Body of pancreas (tissue), 4 donors: ENCODE results near the gene E2F7. TPM values are rescaled to one million over a fixed set of nuclear protein-coding genes. Genes with fewer than 3 reads are reported as not detected.

Source experiments
- ATAC-seq: fragments of 150-250 bp; one replicate; pipeline ENCODE4 v1.9.1; 2016
- DNase-seq, 4 donors: peaks; one replicate each; pipeline ENCODE4 v3.0.0-alpha.2; 2019
- H3K27ac ChIP-seq, 4 donors: fragments of 200-600 bp; sonication (generic); 1 replicate in 3 of 4; 2 replicates in 1 of 4; pipeline versions ENCODE4 v1.5.1 to v1.6.1; 2016 to 2019; ENCODE audit warnings: mild to moderate bottlenecking in 1 of 4, mixed read lengths in 1 of 4, moderate library complexity in 1 of 4
- H3K27me3 ChIP-seq, 2 donors: fragments of 200-600 bp; sonication (generic); one replicate each; pipeline ENCODE4 v1.6.0; 2016; ENCODE audit warnings: mild to moderate bottlenecking in 1 of 2
- H3K36me3 ChIP-seq, 2 donors: fragments of 200-600 bp; sonication (generic); replicated peaks in 1 of 2; 2 replicates each; pipeline ENCODE4 v1.5.1; 2016; ENCODE audit warnings: low read depth in 2 of 2; ENCODE audit not compliant: insufficient read depth in 1 of 2
- H3K4me1 ChIP-seq: fragments of 200-600 bp; sonication (generic); one replicate; pipeline ENCODE4 v1.6.0; 2016
- H3K4me3 ChIP-seq, 2 donors: fragments of 200-600 bp; sonication (generic); 1 replicate in 1 of 2; 2 replicates in 1 of 2; pipeline ENCODE4 v1.5.1; 2016 to 2019
- H3K9me3 ChIP-seq, 3 donors: fragments of 200-600 bp; sonication (generic); 1 replicate in 2 of 3; 2 replicates in 1 of 3; pipeline ENCODE4 v1.5.1; 2016
- POLR2A ChIP-seq, 3 donors: fragments of 450-650 bp; IDR thresholded peaks; one replicate each; pipeline ENCODE4 v1.6.1; 2016; ENCODE audit warnings: antibody characterized with exemption in 3 of 3, mild to moderate bottlenecking in 2 of 3
- WGBS, 2 donors: methylation state at CpG; one replicate each; pipeline ENCODE4 v1.1.5; 2017; 5-methylcytosine and 5-hydroxymethylcytosine counted together
- intact Hi-C: fragments of 100-400 bp; cut with DNase I; formaldehyde crosslinking; loops from one replicate; pipeline ENCODE4 v1.15.1; 2023
- total RNA-seq, 2 donors: library from RNA; depleted of rRNA; stranded (reverse); fragments of >200 nt; gene quantifications; one replicate each; pipeline ENCODE4 v1.1.0, GENCODE V29; 2016
- TF ChIP-seq, protein P1 (sequence below), 7 experiments: fragments of 450-650 bp in 4 of 7; fragments of 200-600 bp in 3 of 7; sonication (generic) in 3 of 7; IDR thresholded peaks; one replicate each; pipeline ENCODE4 v1.5.1; 2016 to 2019; ENCODE audit warnings: antibody characterized with exemption in 7 of 7

E2F7 gene
- total RNA-seq, 2 donors from 2014 or later: not detected

DNA sequence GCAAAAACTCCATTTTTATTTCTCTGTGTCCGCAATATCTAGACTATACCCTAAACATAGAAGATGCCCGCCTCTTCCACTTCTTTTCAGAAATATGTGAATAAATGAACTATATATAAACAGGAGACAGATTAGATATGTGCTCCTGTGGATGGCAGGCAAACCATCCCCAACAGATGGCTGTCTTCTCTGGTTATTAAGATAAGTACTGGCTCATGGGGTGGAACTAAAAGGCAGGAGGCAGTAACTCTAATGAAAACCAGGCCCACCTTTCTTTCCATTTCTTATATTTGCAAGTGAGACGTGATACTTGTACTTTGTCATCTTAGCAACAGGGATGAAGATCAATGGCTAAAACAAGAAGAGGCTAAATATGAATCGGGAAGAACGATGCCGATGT is 20.2 kb downstream of the E2F7 start:
- no peaks in the 10 kb centered on the region for H3K4me1 ChIP-seq
- ATAC-seq: no peak
- intact Hi-C loops: loop anchor here (10.0 kb wide), 1 partner anchor 630 kb away; no protein-coding TSS in a partner anchor
- H3K27me3 ChIP-seq: no peaks in the 10 kb centered on the region
- no peak overlapping the region for H3K4me3 ChIP-seq
- no peak for DNase-seq
- TF ChIP-seq POLR2A (IDR thresholded peaks at IDR 0.05): no peak
- TF ChIP-seq, protein P1, sequence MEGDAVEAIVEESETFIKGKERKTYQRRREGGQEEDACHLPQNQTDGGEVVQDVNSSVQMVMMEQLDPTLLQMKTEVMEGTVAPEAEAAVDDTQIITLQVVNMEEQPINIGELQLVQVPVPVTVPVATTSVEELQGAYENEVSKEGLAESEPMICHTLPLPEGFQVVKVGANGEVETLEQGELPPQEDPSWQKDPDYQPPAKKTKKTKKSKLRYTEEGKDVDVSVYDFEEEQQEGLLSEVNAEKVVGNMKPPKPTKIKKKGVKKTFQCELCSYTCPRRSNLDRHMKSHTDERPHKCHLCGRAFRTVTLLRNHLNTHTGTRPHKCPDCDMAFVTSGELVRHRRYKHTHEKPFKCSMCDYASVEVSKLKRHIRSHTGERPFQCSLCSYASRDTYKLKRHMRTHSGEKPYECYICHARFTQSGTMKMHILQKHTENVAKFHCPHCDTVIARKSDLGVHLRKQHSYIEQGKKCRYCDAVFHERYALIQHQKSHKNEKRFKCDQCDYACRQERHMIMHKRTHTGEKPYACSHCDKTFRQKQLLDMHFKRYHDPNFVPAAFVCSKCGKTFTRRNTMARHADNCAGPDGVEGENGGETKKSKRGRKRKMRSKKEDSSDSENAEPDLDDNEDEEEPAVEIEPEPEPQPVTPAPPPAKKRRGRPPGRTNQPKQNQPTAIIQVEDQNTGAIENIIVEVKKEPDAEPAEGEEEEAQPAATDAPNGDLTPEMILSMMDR (IDR thresholded peaks at IDR 0.05): no peak
- no peak overlapping the region for H3K27ac ChIP-seq
- H3K9me3 ChIP-seq: no peaks in the 10 kb centered on the region
- H3K36me3 ChIP-seq: no peaks in the 10 kb centered on the region
- 87 to 90% methylated on average over 6 of the region's 6 CpGs for WGBS, 2 donors

DNA sequence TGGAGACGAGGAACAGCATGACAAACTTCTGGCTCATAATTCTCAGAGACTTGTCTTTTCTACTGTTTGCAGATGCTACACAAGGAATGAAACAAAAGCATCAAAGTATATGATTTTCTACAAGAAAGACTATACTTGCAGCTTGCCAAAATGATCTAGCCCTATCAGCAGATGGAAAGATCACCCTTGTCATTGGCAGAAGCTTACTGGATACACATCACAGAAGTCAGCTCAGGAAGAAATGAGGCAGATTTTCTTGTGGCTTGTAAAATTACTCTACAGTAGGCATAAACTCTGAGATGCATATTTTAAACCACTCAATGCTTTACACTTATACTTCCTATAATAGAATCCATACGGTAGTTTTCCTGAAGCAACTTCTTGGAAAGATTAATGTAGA is 20.6 kb downstream of the E2F7 start:
- Histone ChIP-seq H3K4me3 (no peak overlapping the region), H3K27me3 (no peaks in the 10 kb centered on the region), H3K4me1 (no peaks in the 10 kb centered on the region), H3K9me3 (no peaks in the 10 kb centered on the region), H3K27ac (no peak overlapping the region), H3K36me3 (no peaks in the 10 kb centered on the region)
- TF ChIP-seq, protein P1 (IDR thresholded peaks at IDR 0.05): no peak
- ATAC-seq: no peak
- DNase-seq: no peak
- intact Hi-C loops: loop anchor here (10.0 kb wide), 1 partner anchor 630 kb away; no protein-coding TSS in a partner anchor
- WGBS, 2 donors: 75 to 76% methylated on average over 2 of the region's 2 CpGs

DNA sequence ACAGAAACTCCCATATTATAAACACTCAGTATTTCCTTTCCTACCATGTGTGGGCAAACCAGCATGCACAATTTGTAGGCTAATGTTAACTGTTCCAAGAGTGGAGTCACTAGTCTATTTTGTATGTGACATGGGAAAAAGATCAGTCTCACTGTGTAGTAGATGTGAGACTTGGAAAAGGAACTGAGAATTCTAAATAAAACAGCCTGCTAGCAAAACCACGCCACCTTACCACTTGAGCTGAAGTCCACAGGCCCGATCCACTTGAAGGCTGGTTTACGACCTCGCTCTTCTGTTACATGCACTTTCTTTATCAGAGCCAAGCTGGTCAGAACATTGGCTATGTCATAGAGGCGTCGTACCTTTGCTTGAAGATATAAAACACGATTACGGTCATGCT is 22.5 kb downstream of the E2F7 start:
- H3K27ac ChIP-seq: no peak overlapping the region
- 87 to 91% methylated on average over 8 of the region's 8 CpGs for WGBS, 2 donors
- no peak overlapping the region for H3K4me3 ChIP-seq
- intact Hi-C loops: loop anchor here (10.0 kb wide), 1 partner anchor 632 kb away; no protein-coding TSS in a partner anchor
- TF ChIP-seq POLR2A (IDR thresholded peaks at IDR 0.05): no peak
- TF ChIP-seq, protein P1 (IDR thresholded peaks at IDR 0.05): no peak
- DNase-seq (no peak), ATAC-seq (no peak)
- no peaks in the 10 kb centered on the region for H3K9me3 ChIP-seq
- H3K4me1 ChIP-seq: no peaks in the 10 kb centered on the region
- H3K27me3 ChIP-seq: no peaks in the 10 kb centered on the region
- no peaks in the 10 kb centered on the region for H3K36me3 ChIP-seq

DNA sequence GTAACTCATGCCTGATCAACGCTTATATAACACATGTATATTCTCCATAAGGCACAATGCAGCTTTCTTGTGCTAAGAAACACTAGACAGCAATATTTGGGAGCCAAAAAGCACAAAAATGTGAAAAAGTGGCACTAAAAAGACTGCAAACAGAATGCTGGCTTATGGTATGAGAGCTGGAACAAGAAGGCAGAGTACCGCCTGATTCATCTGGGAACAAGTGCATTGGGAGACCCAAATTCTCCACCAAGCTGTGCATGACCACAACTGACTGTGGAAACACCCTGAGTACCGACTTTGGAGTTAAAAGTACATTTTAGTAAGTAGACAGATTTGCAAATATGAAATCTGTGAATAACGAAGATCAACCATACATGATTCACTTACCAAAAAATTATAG is 25.1 kb downstream of the E2F7 start:
- WGBS, 2 donors: 93% methylated on average over 4 of the region's 4 CpGs
- Histone ChIP-seq H3K27ac (no peak overlapping the region), H3K4me1 (no peaks in the 10 kb centered on the region), H3K36me3 (no peaks in the 10 kb centered on the region), H3K27me3 (no peaks in the 10 kb centered on the region), H3K9me3 (no peaks in the 10 kb centered on the region), H3K4me3 (no peak overlapping the region)
- ATAC-seq (no peak), DNase-seq (no peak)
- TF ChIP-seq, protein P1 (IDR thresholded peaks at IDR 0.05): no peak
- no peak for TF ChIP-seq POLR2A (IDR thresholded peaks at IDR 0.05)
- intact Hi-C loops: loop anchor here (10.0 kb wide), 1 partner anchor 635 kb away; no protein-coding TSS in a partner anchor

DNA sequence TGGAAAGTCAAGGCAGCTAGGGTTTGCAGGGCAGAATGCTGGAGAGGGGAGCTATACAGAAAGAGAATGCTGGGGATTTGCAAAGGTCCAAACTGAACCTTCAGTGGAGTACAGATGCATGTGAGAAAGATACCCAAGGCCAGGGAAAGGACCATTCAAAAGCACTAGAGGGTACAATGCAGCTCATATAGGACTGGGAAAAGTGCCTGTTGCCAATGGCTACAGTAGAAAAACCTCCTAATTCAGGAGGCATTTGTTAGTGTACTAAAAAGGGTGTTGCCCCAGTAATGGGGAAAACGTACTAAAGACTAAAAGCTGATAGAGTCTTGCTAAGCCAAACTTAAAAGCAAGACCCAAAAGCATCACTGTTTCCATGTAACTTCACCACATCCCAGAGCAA is 30.1 kb downstream of the E2F7 start:
- Histone ChIP-seq H3K4me1 (no peaks in the 10 kb centered on the region), H3K4me3 (no peak overlapping the region), H3K9me3 (no peaks in the 10 kb centered on the region), H3K27me3 (no peaks in the 10 kb centered on the region), H3K27ac (no peak overlapping the region), H3K36me3 (no peaks in the 10 kb centered on the region)
- intact Hi-C loops: no loop called here
- WGBS, 2 donors: 69 to 86% methylated on average over 1 of the region's 1 CpG
- DNase-seq: no peak
- ATAC-seq: no peak
- no peak for TF ChIP-seq POLR2A (IDR thresholded peaks at IDR 0.05)
- TF ChIP-seq, protein P1 (IDR thresholded peaks at IDR 0.05): no peak
